Gastrocnemius medialis (tissue), 4 donors: Measurements from ENCODE around the gene MMRN1. TPM values are rescaled to one million over a fixed set of nuclear protein-coding genes. Genes with fewer than 3 reads are reported as not detected.

ENCODE experiments used
- ATAC-seq, 2 donors: fragments of 150-250 bp; one replicate each; pipeline ENCODE4 v1.9.1; 2016
- DNase-seq, 2 donors: peaks; one replicate each; pipeline ENCODE4 v3.0.0-alpha.2; 2019
- H3K27ac ChIP-seq, 4 donors: fragments of 200-600 bp; sonication (generic); 1 replicate in 1 of 4; 2 replicates in 3 of 4; pipeline ENCODE4 v1.5.1; 2016 to 2018; ENCODE audit warnings: mild to moderate bottlenecking in 2 of 4, moderate library complexity in 1 of 4
- H3K27me3 ChIP-seq, 3 donors: fragments of 200-600 bp; sonication (generic) in 2 of 3; 1 replicate in 1 of 3; 2 replicates in 2 of 3; pipeline versions ENCODE4 v1.5.1 to v1.6.0; 2016 to 2019; ENCODE audit warnings: mild to moderate bottlenecking in 1 of 3, moderate library complexity in 1 of 3
- H3K36me3 ChIP-seq, 2 donors: fragments of 200-600 bp; sonication (generic) in 1 of 2; one replicate each; pipeline ENCODE4 v1.5.1; 2017 to 2018
- H3K4me1 ChIP-seq, 2 donors: fragments of 200-600 bp; sonication (generic) in 1 of 2; one replicate each; pipeline ENCODE4 v1.5.1; 2016 to 2017; ENCODE audit warnings: mild to moderate bottlenecking in 2 of 2
- H3K4me3 ChIP-seq, 4 donors: fragments of 200-600 bp; sonication (generic) in 3 of 4; 1 replicate in 1 of 4; 2 replicates in 3 of 4; pipeline ENCODE4 v1.5.1; 2016 to 2019; ENCODE audit warnings: mild to moderate bottlenecking in 2 of 4
- H3K9me3 ChIP-seq, 3 donors: fragments of 200-600 bp; sonication (generic) in 2 of 3; 1 replicate in 1 of 3; 2 replicates in 2 of 3; pipeline ENCODE4 v1.5.1; 2016 to 2019
- CTCF ChIP-seq, 5 experiments: fragments of 450-650 bp in 3 of 5; fragments of 200-600 bp in 2 of 5; sonication (generic) in 2 of 5; IDR thresholded peaks in 4 of 5; conservative IDR thresholded peaks in 1 of 5; 1 replicate in 4 of 5; 2 replicates in 1 of 5; pipeline ENCODE4 v1.5.1; 2016 to 2019; ENCODE audit warnings: antibody characterized with exemption in 5 of 5, mild to moderate bottlenecking in 3 of 5, moderate library complexity in 3 of 5
- POLR2A ChIP-seq, 2 donors: fragments of 450-650 bp; IDR thresholded peaks; one replicate each; pipeline ENCODE4 v1.6.1; 2017; ENCODE audit warnings: antibody characterized with exemption in 2 of 2, mild to moderate bottlenecking in 2 of 2, moderate library complexity in 2 of 2
- in situ Hi-C, 4 donors: fragments of 200-750 bp; cut with MboI; loops; one replicate each; pipeline versions ENCODE4 v1.15.0 to v1.8.0; 2017; ENCODE audit warnings: low sequenced_read_pairs in 4 of 4
- intact Hi-C: fragments of 100-400 bp; cut with DNase I; formaldehyde crosslinking; loops from one replicate; pipeline ENCODE4 v1.15.1; 2023; ENCODE audit warnings: low total_unique reads
- total RNA-seq, 4 donors: library from RNA; depleted of rRNA; stranded (reverse); fragments of >200 nt; gene quantifications; one replicate each; pipeline versions ENCODE4 v1.1.0 to v1.2.3, GENCODE V29; 2016

MMRN1 gene
- total RNA-seq, 4 donors from 2014 or later, result 0.39 to 3.5 (median 2.3) TPM

GRCh38 chr4:89997171-89997704 lies 102.6 kb downstream of the MMRN1 start:
- Histone ChIP-seq H3K27me3 (no peaks in the 10 kb centered on the region), H3K27ac (no peak overlapping the region), H3K4me3 (no peak overlapping the region), H3K9me3 (no peaks in the 10 kb centered on the region), H3K4me1 (no peaks in the 10 kb centered on the region), H3K36me3 (no peaks in the 10 kb centered on the region)
- TF ChIP-seq CTCF (IDR thresholded peaks at IDR 0.05 in 4 of 5, conservative IDR thresholded peaks at IDR 0.05 in 1 of 5) (no peak), POLR2A (IDR thresholded peaks at IDR 0.05) (no peak)
- in situ Hi-C loops, result no loop called here
- ATAC-seq (no peak), DNase-seq (no peak)
- intact Hi-C loops, result no loop called here

- no peak for ATAC-seq
- no peaks in the 10 kb centered on the region for H3K4me1 ChIP-seq
- TF ChIP-seq CTCF (IDR thresholded peaks at IDR 0.05 in 4 of 5, conservative IDR thresholded peaks at IDR 0.05 in 1 of 5), result no peak
- TF ChIP-seq POLR2A (IDR thresholded peaks at IDR 0.05), result no peak
- H3K27me3 ChIP-seq, result no peaks in the 10 kb centered on the region
- no peaks in the 10 kb centered on the region for H3K36me3 ChIP-seq
- no peak overlapping the region for H3K4me3 ChIP-seq
- H3K9me3 ChIP-seq, result no peaks in the 10 kb centered on the region
- DNase-seq, result no peak
- H3K27ac ChIP-seq, result no peak overlapping the region
- intact Hi-C loops (no loop called here), in situ Hi-C loops (no loop called here)
Measured at GRCh38 chr4:89998469-89999011, 103.9 kb downstream of the MMRN1 start.

- Histone ChIP-seq H3K4me1 (no peaks in the 10 kb centered on the region), H3K27ac (no peak overlapping the region), H3K27me3 (no peaks in the 10 kb centered on the region), H3K36me3 (no peaks in the 10 kb centered on the region), H3K9me3 (no peaks in the 10 kb centered on the region), H3K4me3 (no peak overlapping the region)
- no peak for TF ChIP-seq POLR2A (IDR thresholded peaks at IDR 0.05)
- TF ChIP-seq CTCF (IDR thresholded peaks at IDR 0.05 in 4 of 5, conservative IDR thresholded peaks at IDR 0.05 in 1 of 5), result no peak
- intact Hi-C loops, result no loop called here
- no peak for DNase-seq
- ATAC-seq, result no peak
- in situ Hi-C loops, result no loop called here
Measured at GRCh38 chr4:90001023-90001422, 106.4 kb downstream of the MMRN1 start.

- intact Hi-C loops, result no loop called here
- no peaks in the 10 kb centered on the region for H3K4me1 ChIP-seq
- TF ChIP-seq CTCF (IDR thresholded peaks at IDR 0.05 in 4 of 5, conservative IDR thresholded peaks at IDR 0.05 in 1 of 5) (no peak), POLR2A (IDR thresholded peaks at IDR 0.05) (no peak)
- H3K36me3 ChIP-seq, result no peaks in the 10 kb centered on the region
- DNase-seq (no peak), ATAC-seq (no peak)
- in situ Hi-C loops, result no loop called here
- no peak overlapping the region for H3K27ac ChIP-seq
- H3K4me3 ChIP-seq, result no peak overlapping the region
- H3K9me3 ChIP-seq, result no peaks in the 10 kb centered on the region
- no peaks in the 10 kb centered on the region for H3K27me3 ChIP-seq
Measured at GRCh38 chr4:90002441-90003062, 107.9 kb downstream of the MMRN1 start.

Other genes with a start within 250 kb of the MMRN1 start
- 1 to 10 TPM in 2 of 4 donors, under 1 TPM in 1, not detected in 1; 0.73 to 1.7 (median 1.1) TPM for gene SNCA, start 57.7 kb upstream of the MMRN1 start, total RNA-seq
- gene CCSER1, start 232.5 kb downstream of the MMRN1 start, total RNA-seq, result under 1 TPM; 0.39 to 0.83 (median 0.63) TPM